ENCODE measurements around the gene ALDH1L2. TPM values are rescaled to one million over a fixed set of nuclear protein-coding genes. Genes with fewer than 3 reads are reported as not detected.
"Not testable (repeated sequence)": the region's sequence is repeated elsewhere in the genome, so short reads cannot be mapped to it uniquely, and the experiment has no call there.

Gene ALDH1L2
- total and polyA plus RNA-seq, 11 donors = 0.53 to 6.7 (median 2.0) TPM

DNA sequence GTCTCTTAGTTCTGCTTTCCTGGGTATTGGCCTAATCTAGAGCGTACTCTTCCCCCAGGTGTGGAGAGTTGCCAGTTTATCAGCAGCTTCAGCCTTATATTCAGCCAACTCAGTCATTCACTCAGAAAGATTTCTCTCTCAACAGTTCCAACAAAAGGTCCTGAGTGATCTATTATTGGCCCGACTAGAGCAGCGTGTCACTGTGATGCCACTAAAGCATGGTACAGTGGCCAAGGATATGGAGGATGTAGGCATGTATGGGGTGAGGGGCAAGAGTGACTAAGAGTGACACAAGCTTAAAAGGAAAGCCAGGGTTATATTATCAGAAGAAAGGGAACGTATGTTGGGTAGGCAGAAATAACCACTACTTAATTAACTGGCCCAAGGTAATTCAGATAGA is 93.3 kb downstream of the ALDH1L2 start:
- Histone ChIP-seq H3K36me3 (peaks cover 0 to 72% (median 53%) of the 10 kb centered on the region in 9 donors), H3K4me3 (no peak overlapping the region), H3K9me3 (no peaks in the 10 kb centered on the region), H3K27ac (peak overlapping the region in 6 of 12 donors; percentile 14 to 41 (median 27)), H3K4me1 (peaks cover 0 to 31% (median 12%) of the 10 kb centered on the region in 12 donors), H3K27me3 (no peaks in the 10 kb centered on the region)
- intact Hi-C loops (cut with DNase I) = no loop called here
- DNase-seq (no peak), ATAC-seq (peak in 3 of 4 donors; percentile 52 to 80 (median 61))
- TF ChIP-seq CTCF (IDR thresholded peaks at IDR 0.05) = no peak
- no peak for TF ChIP-seq POLR2A (IDR thresholded peaks at IDR 0.05)
- WGBS, 4 donors = 51 to 65% (median 55%) methylated on average over 4 of the region's 4 CpGs

DNA sequence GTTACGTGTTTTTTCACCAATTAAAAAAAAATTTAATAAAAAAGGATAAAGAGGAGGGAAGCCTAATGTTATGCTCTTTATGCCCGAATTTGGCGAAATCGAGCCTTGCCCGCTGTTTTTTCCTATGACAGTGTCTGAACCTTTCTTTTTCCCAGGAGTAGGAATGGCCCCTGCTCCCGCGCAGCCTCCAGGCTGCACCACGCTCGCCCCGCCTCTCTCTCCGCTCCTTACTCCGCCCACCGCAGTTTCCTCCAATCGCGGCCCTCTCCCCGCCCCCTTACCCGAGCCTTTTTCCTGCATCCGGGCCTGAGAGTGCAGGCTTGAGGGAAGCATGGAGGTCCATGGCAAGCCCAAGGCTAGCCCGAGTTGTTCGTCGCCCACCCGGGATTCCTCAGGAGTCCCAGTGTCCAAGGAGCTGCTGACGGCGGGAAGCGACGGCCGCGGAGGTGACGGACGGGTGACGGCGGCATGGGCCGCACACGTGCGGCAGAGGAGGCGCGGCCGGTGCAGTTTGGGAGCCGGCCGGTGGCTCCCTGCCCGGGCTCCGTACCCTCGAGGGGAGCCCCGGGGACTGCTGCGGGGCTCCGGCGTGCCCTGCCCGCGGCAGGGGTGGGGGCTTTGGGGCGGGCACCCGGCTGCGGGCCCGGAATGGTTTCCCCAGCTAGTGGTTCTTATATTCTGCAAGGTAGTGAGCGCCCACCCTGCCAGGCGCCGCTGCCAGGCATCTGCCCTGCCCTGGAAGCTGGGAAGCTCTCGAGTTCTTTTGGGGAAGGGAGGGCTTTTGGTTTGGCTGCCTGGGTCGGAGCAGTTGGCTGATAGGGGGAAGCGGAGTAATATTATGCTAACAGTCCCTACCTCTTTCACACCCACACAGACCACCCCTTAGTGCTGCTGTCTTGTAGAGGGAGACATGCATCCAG is 98.0 kb downstream of the ALDH1L2 start, which contains the start of gene NOPCHAP1:
Gene NOPCHAP1 (plus strand): TSS at position 295 of the 920 bp plus-strand sequence. CDS start 37 bp downstream, at position 332.
- Histone ChIP-seq H3K36me3 (peaks cover 0 to 26% (median 11%) of the 10 kb centered on the region in 9 donors), H3K9me3 (no peaks in the 10 kb centered on the region), H3K27me3 (no peaks in the 10 kb centered on the region), H3K4me1 (peaks cover 0 to 29% (median 15%) of the 10 kb centered on the region in 12 donors), H3K4me3 (peak within 1 kb of the TSS; percentile 67 to 97 (median 92)), H3K27ac (peak within 1 kb of the TSS in 11 of 12 donors; percentile 16 to 84 (median 77))
- peak; percentile 93 to 95 (median 94) for DNase-seq
- intact Hi-C loops (cut with DNase I) = no loop called here
- TF ChIP-seq POLR2A (IDR thresholded peaks at IDR 0.05) = peak in 1 of 2 donors; percentile 82
- no peak for TF ChIP-seq CTCF (IDR thresholded peaks at IDR 0.05)
- peak; percentile 99 to 100 (median 100) for ATAC-seq
- 0 to 1% (median 1%) methylated on average over 31 to 59 of the region's 59 CpGs for WGBS, 4 donors

- intact Hi-C loops (cut with DNase I) = no loop called here
- Histone ChIP-seq H3K36me3 (peaks cover 0 to 17% (median 5%) of the 10 kb centered on the region in 9 donors), H3K9me3 (no peaks in the 10 kb centered on the region), H3K4me3 (no peak overlapping the region), H3K27ac (no peak overlapping the region), H3K4me1 (peaks cover 0 to 23% (median 12%) of the 10 kb centered on the region in 12 donors), H3K27me3 (no peaks in the 10 kb centered on the region)
- 85 to 90% (median 86%) methylated on average over 4 of the region's 4 CpGs for WGBS, 4 donors
- ATAC-seq (no peak), DNase-seq (no peak)
- TF ChIP-seq POLR2A (IDR thresholded peaks at IDR 0.05) (no peak), CTCF (IDR thresholded peaks at IDR 0.05) (no peak)
These were observed 99.1 kb downstream of the ALDH1L2 start for GRCh38 chr12:104985206-104985605.

DNA sequence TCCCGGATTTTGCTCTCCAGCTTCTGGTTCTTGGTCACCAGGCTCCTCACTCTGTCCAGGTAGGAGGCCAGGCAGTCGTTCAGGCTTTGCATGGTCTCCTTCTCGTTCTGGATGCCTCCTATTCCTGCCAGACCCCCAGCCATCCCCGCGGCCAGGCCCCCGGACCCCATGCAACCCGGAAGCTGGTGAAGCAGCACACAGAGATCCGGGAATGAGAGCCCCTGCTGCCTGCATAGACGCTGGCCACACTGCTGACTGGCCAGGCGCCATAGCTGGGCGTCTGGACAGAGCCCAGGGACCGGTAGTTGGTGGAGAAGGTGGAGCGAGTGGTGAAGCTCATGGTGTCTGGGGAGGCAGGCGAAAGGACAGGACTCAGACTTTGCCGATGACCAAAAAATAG is 106.6 kb downstream of the ALDH1L2 start:
- WGBS, 4 donors = 92 to 93% (median 92%) methylated on average over 15 of the region's 15 CpGs; no CpG with 5 or more reads in 1 of the 4 donors
- H3K4me3 ChIP-seq; ATAC-seq; H3K9me3 ChIP-seq; DNase-seq; H3K36me3 ChIP-seq; H3K27me3 ChIP-seq; H3K27ac ChIP-seq; intact Hi-C loops (cut with DNase I); H3K4me1 ChIP-seq: not testable (repeated sequence)
